Activated naive CD4-positive, alpha-beta T cell treated with anti-CD3 and anti-CD28 coated beads for 36 hours (primary cell): ENCODE measurements around the gene HOXD12. TPM values are rescaled to one million over a fixed set of nuclear protein-coding genes. Genes with fewer than 3 reads are reported as not detected.

Experiments used
- CTCF ChIA-PET: fragments of 350-600 bp; sonication (Branson Sonifier 250); formaldehyde crosslinking; loops from one replicate; lab custom pipeline; 2021; ENCODE audit warnings: antibody characterized with exemption; lab: Charles Lee
- DNase-seq: peaks from one replicate; pipeline ENCODE4 v3.0.0-alpha.2; 2020
- H3K27ac Mint-ChIP-seq: one replicate; pipeline ENCODE4 v1.8.0; 2021; ENCODE audit warnings: mild to moderate bottlenecking, mixed read lengths
- H3K27me3 Mint-ChIP-seq: one replicate; pipeline ENCODE4 v1.8.0; 2021; ENCODE audit warnings: low read depth, mixed read lengths
- H3K36me3 Mint-ChIP-seq: one replicate; pipeline ENCODE4 v1.8.0; 2021; ENCODE audit warnings: low read depth, mixed read lengths
- H3K4me1 Mint-ChIP-seq: one replicate; pipeline ENCODE4 v1.8.0; 2021; ENCODE audit warnings: low read depth, mixed read lengths
- H3K4me3 Mint-ChIP-seq: one replicate; pipeline ENCODE4 v1.8.0; 2021; ENCODE audit warnings: mild to moderate bottlenecking, moderate library complexity, mixed read lengths
- H3K9me3 Mint-ChIP-seq: one replicate; pipeline ENCODE4 v1.8.0; 2021; ENCODE audit warnings: mixed read lengths
- intact Hi-C: fragments of 100-400 bp; cut with micrococcal nuclease; formaldehyde crosslinking; loops from one replicate; pipeline ENCODE4 v1.15.1; 2023
- total RNA-seq, 2 experiments: library from RNA; stranded (reverse); gene quantifications; one replicate each; pipeline ENCODE4 v1.2.3, GENCODE V29; 2021

HOXD12 gene
- total RNA-seq, 2 experiments from 2014 or later: not detected

DNA sequence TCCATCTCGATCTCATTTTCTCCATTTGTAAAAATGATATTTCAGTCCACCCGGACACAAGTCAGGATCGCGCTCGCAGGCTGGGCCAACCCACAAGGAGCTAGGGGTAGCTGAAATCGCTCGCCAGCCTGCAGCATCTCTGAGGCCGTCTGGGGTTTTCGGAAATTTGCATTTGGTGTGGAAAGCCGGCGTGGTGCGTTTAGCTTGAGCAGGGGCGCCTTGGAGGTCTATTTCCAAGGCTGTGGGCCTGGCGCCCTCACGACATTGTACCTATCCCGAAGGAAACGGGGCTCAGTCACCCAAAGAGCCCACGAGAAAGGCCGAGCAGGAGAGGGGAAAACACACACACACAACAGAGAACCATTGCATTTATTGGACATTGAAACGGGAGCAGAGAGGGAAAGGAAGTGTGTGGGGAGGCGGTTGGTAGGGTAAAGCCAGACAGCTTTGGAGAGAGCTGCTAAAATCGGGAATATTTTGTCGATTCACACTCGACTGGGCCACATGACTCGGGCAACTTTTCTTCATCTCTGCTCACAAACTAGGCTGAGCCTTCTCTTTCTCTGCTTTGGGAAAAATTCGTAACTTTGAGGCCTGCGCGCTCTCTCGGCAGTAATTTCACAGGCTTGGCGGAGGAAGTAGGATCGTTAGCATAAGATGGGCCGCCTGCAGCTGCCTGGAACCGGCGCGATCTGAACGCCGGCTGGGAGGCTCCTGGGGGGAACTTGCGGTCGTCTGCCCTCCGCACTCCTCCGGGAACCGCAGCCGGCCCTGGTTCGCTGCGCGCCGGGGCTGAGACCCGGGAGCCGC, 28.8 kb downstream of the HOXD12 start:
- Mint-ChIP-seq H3K36me3 (no peaks in the 10 kb centered on the region), H3K27me3 (peaks cover 76% of the 10 kb centered on the region), H3K9me3 (no peaks in the 10 kb centered on the region), H3K4me1 (peaks cover 24% of the 10 kb centered on the region), H3K27ac (peak overlapping the region; percentile 32), H3K4me3 (peak overlapping the region; percentile 33)
- intact Hi-C loops: loop anchor here (2.0 kb wide), 1 partner anchor 18 kb away; no protein-coding TSS in a partner anchor
- DNase-seq: no peak
- CTCF ChIA-PET: interaction anchor here (0.6 to 4.4 kb wide), 16 partner anchors 10 to 1020 kb away, joined by 3 to 54 read pairs (median 6); partner anchors contain the start of gene HOXD4

DNA sequence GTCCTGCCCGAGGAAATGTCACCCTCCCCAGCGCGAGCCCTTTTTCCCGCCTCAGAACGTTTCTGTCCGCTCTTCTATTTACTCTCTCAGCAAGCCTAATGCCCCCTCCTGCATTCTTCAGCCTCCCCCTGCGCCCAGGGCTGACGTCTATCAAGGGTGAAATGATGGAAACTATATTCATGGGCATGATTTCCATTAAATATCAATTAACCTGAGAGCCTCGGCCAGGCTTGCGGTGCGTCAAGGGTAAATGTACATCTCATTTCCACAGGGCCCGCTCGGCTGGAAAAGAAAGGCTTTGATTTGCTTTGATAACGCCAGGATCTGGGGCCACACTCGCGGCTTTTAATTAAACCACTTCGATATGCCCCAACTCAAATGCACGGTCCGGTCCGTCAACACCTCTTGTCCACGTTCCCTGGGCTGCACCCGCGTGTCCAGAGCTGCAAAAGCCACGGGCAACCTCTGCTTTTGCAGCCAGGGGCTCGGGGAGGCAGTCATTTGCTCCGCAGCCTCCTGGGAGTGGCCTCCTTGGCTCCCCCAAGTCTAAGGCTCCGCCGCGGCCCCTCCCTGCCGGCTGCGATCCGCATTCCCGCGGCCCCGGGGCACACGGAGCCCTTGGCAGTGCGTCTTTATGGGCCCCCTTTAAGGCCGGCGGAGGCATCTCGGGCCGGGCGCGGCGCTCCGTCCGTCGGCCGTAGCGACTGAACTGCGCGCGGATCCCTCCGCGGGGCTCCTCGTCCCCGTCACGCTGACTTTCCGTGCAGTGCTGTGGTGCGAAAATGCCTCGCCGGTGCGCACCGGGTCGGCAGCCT, 29.6 kb downstream of the HOXD12 start, which contains the start of gene HOXD8:
HOXD8 (plus strand) TSS at position 724 of the 815 bp plus-strand sequence. CDS start 662 bp downstream, outside the sequence.
- H3K27ac Mint-ChIP-seq: peak within 1 kb of the TSS; percentile 30
- peak within 1 kb of the TSS; percentile 52 for H3K4me3 Mint-ChIP-seq
- no peaks in the 10 kb centered on the region for H3K9me3 Mint-ChIP-seq
- no peak for DNase-seq
- peaks cover 18% of the 10 kb centered on the region for H3K4me1 Mint-ChIP-seq
- H3K27me3 Mint-ChIP-seq: peaks cover 76% of the 10 kb centered on the region
- H3K36me3 Mint-ChIP-seq: no peaks in the 10 kb centered on the region
- CTCF ChIA-PET: interaction anchor here (1.0 to 4.4 kb wide), 4 partner anchors 33 to 523 kb away, joined by 3 to 54 read pairs (median 27); no protein-coding TSS in a partner anchor
- intact Hi-C loops: loop anchor here (2.0 kb wide), 1 partner anchor 18 kb away; no protein-coding TSS in a partner anchor

DNA sequence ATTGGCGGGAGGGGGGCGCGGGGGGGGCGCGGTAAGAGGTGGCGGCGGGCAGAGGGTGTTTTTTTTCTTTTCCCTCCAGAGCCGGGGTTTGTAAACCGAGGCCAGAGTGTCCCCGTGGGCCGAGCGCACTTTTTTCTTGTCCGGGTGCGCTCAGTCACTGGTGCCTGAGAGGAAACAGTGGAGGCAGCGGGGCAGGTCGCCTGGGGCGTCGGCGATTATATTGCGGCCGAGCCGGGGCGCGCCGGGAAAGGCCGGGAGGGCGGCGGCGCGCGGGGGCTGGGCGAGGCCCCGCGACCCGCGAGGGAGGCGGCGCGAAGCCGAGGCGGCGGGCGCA, 30.2 kb downstream of the HOXD12 start:
- peak overlapping the region; percentile 33 for H3K4me3 Mint-ChIP-seq
- CTCF ChIA-PET: interaction anchor here (1.0 to 2.2 kb wide), 4 partner anchors 11 to 522 kb away, joined by 3 to 11 read pairs (median 6); no protein-coding TSS in a partner anchor
- peaks cover 76% of the 10 kb centered on the region for H3K27me3 Mint-ChIP-seq
- H3K9me3 Mint-ChIP-seq: no peaks in the 10 kb centered on the region
- H3K27ac Mint-ChIP-seq: no peak overlapping the region
- no peaks in the 10 kb centered on the region for H3K36me3 Mint-ChIP-seq
- H3K4me1 Mint-ChIP-seq: peaks cover 18% of the 10 kb centered on the region
- DNase-seq: no peak
- intact Hi-C loops: loop anchor here (1.0 to 5.0 kb wide), 4 partner anchors 9 to 685 kb away; no protein-coding TSS in a partner anchor

DNA sequence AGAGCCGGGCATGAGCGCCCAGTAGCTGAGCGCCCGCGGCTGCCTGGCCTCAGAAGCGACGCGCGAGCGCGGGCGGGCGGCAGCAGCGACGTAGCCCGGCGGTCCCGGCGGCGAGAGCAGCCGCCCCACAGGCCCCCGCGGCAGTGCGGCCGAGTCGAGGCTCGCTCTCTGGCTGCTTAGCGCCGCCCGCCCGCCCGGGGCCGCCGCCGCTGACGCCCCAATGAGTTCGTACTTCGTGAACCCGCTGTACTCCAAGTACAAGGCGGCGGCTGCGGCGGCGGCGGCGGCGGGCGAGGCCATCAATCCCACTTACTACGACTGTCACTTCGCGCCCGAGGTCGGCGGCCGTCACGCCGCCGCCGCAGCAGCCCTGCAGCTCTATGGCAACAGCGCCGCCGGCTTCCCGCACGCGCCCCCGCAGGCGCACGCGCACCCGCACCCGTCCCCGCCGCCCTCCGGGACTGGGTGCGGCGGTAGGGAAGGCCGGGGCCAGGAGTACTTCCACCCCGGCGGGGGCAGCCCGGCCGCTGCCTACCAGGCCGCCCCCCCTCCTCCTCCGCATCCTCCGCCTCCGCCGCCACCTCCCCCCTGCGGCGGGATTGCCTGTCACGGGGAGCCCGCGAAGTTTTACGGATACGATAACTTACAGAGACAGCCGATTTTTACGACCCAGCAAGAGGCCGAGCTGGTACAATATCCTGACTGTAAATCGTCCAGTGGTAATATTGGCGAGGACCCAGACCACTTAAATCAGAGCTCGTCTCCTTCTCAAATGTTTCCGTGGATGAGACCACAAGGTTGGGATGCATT, 30.8 kb downstream of the HOXD12 start:
- peak; percentile 33 for DNase-seq
- Mint-ChIP-seq H3K9me3 (no peaks in the 10 kb centered on the region), H3K36me3 (no peaks in the 10 kb centered on the region), H3K27ac (peak overlapping the region; percentile 18), H3K4me3 (peak overlapping the region; percentile 52), H3K4me1 (peaks cover 19% of the 10 kb centered on the region), H3K27me3 (peaks cover 76% of the 10 kb centered on the region)
- CTCF ChIA-PET: interaction anchor here (0.7 to 2.2 kb wide), 9 partner anchors 10 to 601 kb away, joined by 3 to 11 read pairs (median 3); no protein-coding TSS in a partner anchor
- intact Hi-C loops: loop anchor here (1.0 to 5.0 kb wide), 3 partner anchors 8 to 684 kb away; no protein-coding TSS in a partner anchor

DNA sequence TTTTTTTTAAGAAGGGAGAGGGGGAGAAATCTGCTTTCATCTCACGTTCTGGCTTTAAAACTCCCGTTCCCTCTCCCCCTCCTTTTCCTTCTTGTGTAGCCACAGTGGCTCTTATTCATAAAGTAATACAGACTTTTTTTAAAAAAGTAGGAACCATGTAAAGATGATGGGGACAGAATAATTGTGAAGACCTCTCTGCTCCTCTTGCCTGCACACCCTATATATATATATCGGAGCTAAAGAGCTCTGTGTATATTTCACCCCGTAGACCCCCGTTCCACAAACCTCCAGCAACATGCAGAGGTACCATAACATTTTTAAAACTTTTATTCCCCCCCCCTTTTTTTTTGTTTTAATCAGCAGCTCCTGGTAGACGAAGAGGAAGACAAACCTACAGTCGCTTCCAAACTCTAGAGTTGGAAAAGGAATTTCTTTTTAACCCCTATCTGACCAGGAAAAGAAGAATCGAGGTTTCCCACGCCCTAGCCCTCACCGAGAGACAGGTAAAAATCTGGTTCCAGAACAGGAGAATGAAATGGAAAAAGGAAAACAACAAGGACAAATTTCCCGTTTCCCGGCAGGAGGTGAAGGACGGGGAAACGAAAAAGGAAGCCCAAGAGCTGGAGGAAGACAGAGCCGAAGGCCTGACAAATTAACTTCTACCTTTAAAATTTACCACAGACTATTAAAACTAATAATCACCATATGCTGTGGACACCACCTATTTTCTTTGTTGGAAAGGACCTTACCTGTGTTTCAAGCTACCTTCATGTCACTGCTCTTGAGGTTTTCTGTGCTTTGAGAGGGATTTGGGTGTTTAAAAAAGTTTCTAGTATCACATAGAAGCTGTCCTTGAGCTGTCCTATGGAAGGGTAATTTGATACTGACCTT, 31.6 kb downstream of the HOXD12 start:
- H3K27me3 Mint-ChIP-seq: peaks cover 76% of the 10 kb centered on the region
- H3K9me3 Mint-ChIP-seq: no peaks in the 10 kb centered on the region
- no peaks in the 10 kb centered on the region for H3K36me3 Mint-ChIP-seq
- intact Hi-C loops: loop anchor here (1.0 to 5.0 kb wide), 3 partner anchors 7 to 684 kb away; no protein-coding TSS in a partner anchor
- CTCF ChIA-PET: interaction anchor here (0.7 to 2.9 kb wide), 11 partner anchors 9 to 600 kb away, joined by 3 to 11 read pairs (median 5); no protein-coding TSS in a partner anchor
- peak overlapping the region; percentile 49 for H3K4me3 Mint-ChIP-seq
- H3K27ac Mint-ChIP-seq: peak overlapping the region; percentile 18
- DNase-seq: no peak
- peaks cover 27% of the 10 kb centered on the region for H3K4me1 Mint-ChIP-seq

DNA sequence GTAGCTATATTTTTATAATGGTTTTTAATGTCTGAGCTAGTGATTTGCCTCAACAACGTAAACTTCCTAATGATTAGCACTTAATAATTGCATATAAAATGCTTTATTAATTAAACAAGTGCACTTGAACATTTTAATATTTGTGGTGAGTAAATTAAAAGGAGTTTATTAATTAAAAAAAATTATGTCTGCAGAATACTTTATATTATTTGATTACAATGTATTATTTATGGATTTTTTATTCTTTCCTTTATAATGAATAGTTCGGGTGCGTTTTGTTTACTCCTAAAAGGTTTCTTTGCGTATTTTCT, 32.2 kb downstream of the HOXD12 start:
- H3K27me3 Mint-ChIP-seq: peaks cover 75% of the 10 kb centered on the region
- no peaks in the 10 kb centered on the region for H3K36me3 Mint-ChIP-seq
- CTCF ChIA-PET: interaction anchor here (0.6 to 2.9 kb wide), 10 partner anchors 9 to 911 kb away, joined by 3 to 11 read pairs (median 5); no protein-coding TSS in a partner anchor
- peak overlapping the region; percentile 65 for H3K4me3 Mint-ChIP-seq
- no peak overlapping the region for H3K27ac Mint-ChIP-seq
- intact Hi-C loops: loop anchor here (2.0 to 5.0 kb wide), 3 partner anchors 27 to 683 kb away; no protein-coding TSS in a partner anchor
- peaks cover 29% of the 10 kb centered on the region for H3K4me1 Mint-ChIP-seq
- no peaks in the 10 kb centered on the region for H3K9me3 Mint-ChIP-seq
- DNase-seq: no peak

DNA sequence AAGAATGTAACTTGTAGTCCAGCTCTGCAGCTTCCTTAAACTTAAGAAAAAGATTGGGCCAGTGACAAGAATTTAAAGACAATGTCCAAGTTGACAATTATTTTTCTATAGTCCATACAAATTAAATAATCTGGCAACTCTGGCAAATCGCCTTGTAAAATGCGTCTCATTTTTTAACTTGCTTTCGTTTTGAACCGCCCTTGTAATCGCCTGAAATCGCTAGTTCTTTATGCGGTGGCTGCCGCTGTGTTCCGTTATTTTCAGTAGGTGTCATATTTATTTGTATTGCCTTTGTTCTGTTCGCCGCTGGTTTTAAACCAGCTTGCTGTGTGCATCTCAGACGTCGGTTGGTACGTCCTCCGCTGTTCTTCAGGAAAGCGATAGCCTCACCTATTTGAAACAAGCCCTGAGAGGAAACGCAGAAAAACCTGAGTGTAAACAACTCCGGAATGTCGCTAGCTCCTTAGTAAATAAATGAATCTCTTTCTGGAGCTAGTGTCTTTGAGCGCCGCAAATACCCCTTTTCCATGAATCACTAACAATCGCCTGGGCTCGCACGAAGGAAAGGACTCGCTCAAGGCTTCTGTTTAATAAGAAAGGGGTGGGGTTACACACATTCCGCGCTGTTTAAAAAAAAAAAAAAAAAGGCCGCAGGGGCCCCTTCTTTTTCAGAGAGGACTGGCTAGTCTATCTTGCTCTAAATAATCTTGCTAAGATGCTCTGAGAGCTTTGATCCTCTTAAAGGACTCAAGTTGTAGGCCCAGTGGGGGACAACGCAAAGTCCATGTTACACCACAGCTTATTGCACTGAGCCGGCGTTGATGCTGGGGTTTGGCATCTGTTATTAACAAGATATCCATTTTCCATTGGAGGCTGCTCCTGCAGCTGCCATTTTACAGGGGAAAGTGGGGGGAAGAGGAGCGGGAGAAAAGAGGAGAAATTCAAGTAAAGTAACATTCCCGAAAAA, 32.9 kb downstream of the HOXD12 start:
- Mint-ChIP-seq H3K9me3 (no peaks in the 10 kb centered on the region), H3K4me3 (peak overlapping the region; percentile 65), H3K4me1 (peaks cover 29% of the 10 kb centered on the region), H3K36me3 (no peaks in the 10 kb centered on the region), H3K27me3 (peaks cover 79% of the 10 kb centered on the region), H3K27ac (no peak overlapping the region)
- intact Hi-C loops: loop anchor here (2.0 to 5.0 kb wide), 2 partner anchors 26 to 40 kb away; no protein-coding TSS in a partner anchor
- CTCF ChIA-PET: interaction anchor here (0.6 to 2.9 kb wide), 12 partner anchors 8 to 1017 kb away, joined by 3 to 11 read pairs (median 3); no protein-coding TSS in a partner anchor
- peak; percentile 23 for DNase-seq

DNA sequence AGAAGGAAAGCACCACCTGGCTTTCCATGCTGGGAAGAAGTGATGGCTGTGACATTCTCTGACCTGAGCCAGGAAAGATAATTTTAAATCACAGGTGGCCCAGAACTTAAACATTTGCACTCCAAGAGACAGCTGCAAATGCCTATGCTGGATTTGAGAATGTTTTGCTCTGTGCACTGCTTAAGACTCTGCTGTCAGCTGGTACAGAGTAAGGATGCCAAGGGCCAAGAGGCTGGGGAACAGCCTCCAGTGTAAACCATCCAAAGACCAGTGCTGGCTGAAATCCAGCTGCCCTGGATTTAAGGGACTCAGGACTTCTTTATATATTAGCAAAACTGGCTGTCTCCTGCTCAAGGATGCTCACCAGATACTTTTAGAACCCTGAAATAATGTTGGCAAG, 33.8 kb downstream of the HOXD12 start:
- Mint-ChIP-seq H3K4me1 (peaks cover 27% of the 10 kb centered on the region), H3K27ac (no peak overlapping the region), H3K27me3 (peaks cover 79% of the 10 kb centered on the region), H3K4me3 (no peak overlapping the region), H3K9me3 (peaks cover 2% of the 10 kb centered on the region), H3K36me3 (peaks cover 2% of the 10 kb centered on the region)
- intact Hi-C loops: loop anchor here (2.0 to 5.0 kb wide), 2 partner anchors 25 to 39 kb away; no protein-coding TSS in a partner anchor
- DNase-seq: no peak
- CTCF ChIA-PET: interaction anchor here (0.6 to 2.9 kb wide), 3 partner anchors 17 to 322 kb away, joined by 3 to 11 read pairs (median 3); no protein-coding TSS in a partner anchor

DNA sequence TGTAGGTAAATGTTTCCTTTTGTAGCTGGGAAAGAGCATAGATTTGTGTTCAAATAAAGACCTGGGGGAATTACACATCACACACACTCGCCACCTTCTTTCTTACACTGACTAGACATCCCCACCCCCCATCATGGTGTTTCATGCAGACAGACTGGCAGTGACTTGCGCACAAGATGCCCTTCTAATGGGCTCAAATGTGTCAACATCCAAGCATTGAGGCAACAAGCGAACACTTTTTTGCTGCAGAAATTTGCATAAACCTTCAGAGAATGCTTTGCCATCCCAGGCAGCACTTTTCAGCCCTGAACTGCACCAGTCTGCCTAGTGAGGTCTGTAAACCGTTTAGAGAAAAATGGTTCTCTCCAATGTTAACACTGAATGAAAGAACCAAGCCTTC, 34.4 kb downstream of the HOXD12 start:
- Mint-ChIP-seq H3K4me1 (peaks cover 24% of the 10 kb centered on the region), H3K27ac (no peak overlapping the region), H3K27me3 (peaks cover 81% of the 10 kb centered on the region), H3K4me3 (no peak overlapping the region), H3K9me3 (peaks cover 5% of the 10 kb centered on the region), H3K36me3 (peaks cover 3% of the 10 kb centered on the region)
- CTCF ChIA-PET: interaction anchor here (0.6 to 2.9 kb wide), 2 partner anchors 17 to 321 kb away, joined by 3 to 11 read pairs; no protein-coding TSS in a partner anchor
- no peak for DNase-seq
- intact Hi-C loops: loop anchor here (5.0 kb wide), 1 partner anchor 38 kb away; no protein-coding TSS in a partner anchor
